Stimulated activated CD4-positive, alpha-beta T cell treated with anti-CD3 and anti-CD28 coated beads, Interleukin-15, amount 100 ng/mL, for 48 hours (primary cell): ENCODE measurements around the gene POLR2L.

Experiments used
- DNase-seq, 2 donors: peaks; one replicate each; pipeline ENCODE4 v3.0.0-alpha.2; 2020; ENCODE audit warnings: low read depth in 2 of 2

Gene POLR2L

GRCh38 chr11:795634-796564 lies 46.4 kb downstream of the POLR2L start:
- DNase-seq = peak; percentile 83 to 87

- DNase-seq = no peak
These were observed 47.3 kb downstream of the POLR2L start for GRCh38 chr11:794766-795633.

- no peak for DNase-seq
These were observed 48.1 kb downstream of the POLR2L start for GRCh38 chr11:794013-794765.

- DNase-seq = no peak
These were observed 48.8 kb downstream of the POLR2L start for GRCh38 chr11:793556-793955.

GRCh38 chr11:792873-793272 lies 49.5 kb downstream of the POLR2L start:
- no peak for DNase-seq

- DNase-seq = no peak
These were observed 49.9 kb downstream of the POLR2L start for GRCh38 chr11:792535-792821.

GRCh38 chr11:791658-792534 lies 50.4 kb downstream of the POLR2L start:
- DNase-seq = no peak

- no peak for DNase-seq
These were observed 51.4 kb downstream of the POLR2L start for GRCh38 chr11:790721-791564.

GRCh38 chr11:789943-790342 lies 52.4 kb downstream of the POLR2L start, which contains the start of gene CEND1:
CEND1 (minus strand) TSS chr11:790090; CDS start chr11:788576, 1,514 bp downstream.
- no peak for DNase-seq
